Measurements from ENCODE around the gene POU5F1.

DNA sequence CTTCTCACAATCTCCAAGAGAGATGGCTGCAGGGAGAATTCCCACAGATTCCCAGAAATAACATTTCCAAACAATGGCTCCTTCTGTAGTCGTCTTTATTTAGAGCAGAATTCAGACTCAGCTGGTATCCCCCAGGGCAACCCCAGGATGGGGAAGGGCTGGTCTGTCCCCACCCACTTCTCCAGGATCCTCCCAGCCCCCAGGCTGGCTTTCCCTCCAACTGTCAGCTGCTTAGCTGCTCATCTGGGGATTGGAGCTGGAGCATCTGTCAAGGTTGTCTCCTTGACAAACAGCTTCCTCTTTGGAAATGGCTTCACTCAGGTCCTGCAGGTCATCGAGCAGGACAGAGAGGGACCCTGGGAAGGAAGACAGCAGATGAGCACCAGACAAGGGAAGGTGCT is 28.1 kb downstream of the POU5F1 start:
- TF ChIP-seq MXI1 (conservative IDR thresholded peaks at IDR 0.05; ENCODE audit: poor library complexity, severe bottlenecking) (no peak), POLR2AphosphoS5 (IDR thresholded peaks at IDR 0.05) (no peak), EP300 (conservative IDR thresholded peaks at IDR 0.05; ENCODE audit: poor library complexity, severe bottlenecking) (no peak)
- TF ChIP-seq, protein P1, sequence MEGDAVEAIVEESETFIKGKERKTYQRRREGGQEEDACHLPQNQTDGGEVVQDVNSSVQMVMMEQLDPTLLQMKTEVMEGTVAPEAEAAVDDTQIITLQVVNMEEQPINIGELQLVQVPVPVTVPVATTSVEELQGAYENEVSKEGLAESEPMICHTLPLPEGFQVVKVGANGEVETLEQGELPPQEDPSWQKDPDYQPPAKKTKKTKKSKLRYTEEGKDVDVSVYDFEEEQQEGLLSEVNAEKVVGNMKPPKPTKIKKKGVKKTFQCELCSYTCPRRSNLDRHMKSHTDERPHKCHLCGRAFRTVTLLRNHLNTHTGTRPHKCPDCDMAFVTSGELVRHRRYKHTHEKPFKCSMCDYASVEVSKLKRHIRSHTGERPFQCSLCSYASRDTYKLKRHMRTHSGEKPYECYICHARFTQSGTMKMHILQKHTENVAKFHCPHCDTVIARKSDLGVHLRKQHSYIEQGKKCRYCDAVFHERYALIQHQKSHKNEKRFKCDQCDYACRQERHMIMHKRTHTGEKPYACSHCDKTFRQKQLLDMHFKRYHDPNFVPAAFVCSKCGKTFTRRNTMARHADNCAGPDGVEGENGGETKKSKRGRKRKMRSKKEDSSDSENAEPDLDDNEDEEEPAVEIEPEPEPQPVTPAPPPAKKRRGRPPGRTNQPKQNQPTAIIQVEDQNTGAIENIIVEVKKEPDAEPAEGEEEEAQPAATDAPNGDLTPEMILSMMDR (IDR thresholded peaks at IDR 0.05; ENCODE audit: poor library complexity, severe bottlenecking) = no peak

All from neural cell (in vitro differentiated cells).